Astrocyte of the cerebellum (primary cell): ENCODE results near the gene CUX1.
A peak's percentile ranks its signal among the peaks of the same experiment; 100 is the strongest.

Experiments used
- DNase-seq: peaks from one replicate; pipeline ENCODE4 v3.0.0-alpha.2; 2011; ENCODE audit warnings: low read depth
- H3K4me3 ChIP-seq: 2 replicates; pipeline ENCODE4 v1.5.1; 2011; ENCODE audit warnings: mild to moderate bottlenecking, low read depth, low read length, moderate library complexity
- in situ Hi-C: cut with HindIII; loops from 2 replicates; pipeline ENCODE4 v1.10.0; 2017; ENCODE audit warnings: low sequenced_read_pairs
- TF ChIP-seq, protein P1 (sequence below): IDR thresholded peaks from 2 replicates; pipeline ENCODE4 v1.5.1; 2012; ENCODE audit warnings: low read length, low read depth, moderate library complexity, mild to moderate bottlenecking; ENCODE audit errors: missing control alignments

Gene CUX1

DNA sequence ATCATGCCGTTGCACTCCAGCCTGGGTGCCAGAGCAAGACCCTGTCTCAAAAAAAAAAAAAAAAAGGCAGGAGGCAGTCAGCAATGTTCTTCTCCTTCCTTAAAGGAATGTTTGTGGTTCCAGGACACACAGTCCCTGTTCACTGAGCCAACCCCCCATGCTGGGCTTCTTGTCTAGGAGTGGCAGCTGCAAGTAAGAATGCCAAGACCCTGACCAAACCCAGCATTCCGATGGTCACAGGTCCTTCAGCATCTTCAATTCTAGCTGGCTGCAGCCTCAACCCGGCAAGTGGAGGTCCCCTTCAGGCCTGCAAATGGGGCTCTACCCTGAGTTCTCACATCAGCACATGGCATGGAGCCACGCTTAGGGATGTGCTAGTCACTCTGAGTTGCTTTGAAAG, 38.2 kb upstream of the CUX1 start:
- no peak overlapping the region for H3K4me3 ChIP-seq
- DNase-seq, result peak; percentile 35
- TF ChIP-seq, protein P1, sequence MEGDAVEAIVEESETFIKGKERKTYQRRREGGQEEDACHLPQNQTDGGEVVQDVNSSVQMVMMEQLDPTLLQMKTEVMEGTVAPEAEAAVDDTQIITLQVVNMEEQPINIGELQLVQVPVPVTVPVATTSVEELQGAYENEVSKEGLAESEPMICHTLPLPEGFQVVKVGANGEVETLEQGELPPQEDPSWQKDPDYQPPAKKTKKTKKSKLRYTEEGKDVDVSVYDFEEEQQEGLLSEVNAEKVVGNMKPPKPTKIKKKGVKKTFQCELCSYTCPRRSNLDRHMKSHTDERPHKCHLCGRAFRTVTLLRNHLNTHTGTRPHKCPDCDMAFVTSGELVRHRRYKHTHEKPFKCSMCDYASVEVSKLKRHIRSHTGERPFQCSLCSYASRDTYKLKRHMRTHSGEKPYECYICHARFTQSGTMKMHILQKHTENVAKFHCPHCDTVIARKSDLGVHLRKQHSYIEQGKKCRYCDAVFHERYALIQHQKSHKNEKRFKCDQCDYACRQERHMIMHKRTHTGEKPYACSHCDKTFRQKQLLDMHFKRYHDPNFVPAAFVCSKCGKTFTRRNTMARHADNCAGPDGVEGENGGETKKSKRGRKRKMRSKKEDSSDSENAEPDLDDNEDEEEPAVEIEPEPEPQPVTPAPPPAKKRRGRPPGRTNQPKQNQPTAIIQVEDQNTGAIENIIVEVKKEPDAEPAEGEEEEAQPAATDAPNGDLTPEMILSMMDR, result no peak
- in situ Hi-C loops, result no loop called here

DNA sequence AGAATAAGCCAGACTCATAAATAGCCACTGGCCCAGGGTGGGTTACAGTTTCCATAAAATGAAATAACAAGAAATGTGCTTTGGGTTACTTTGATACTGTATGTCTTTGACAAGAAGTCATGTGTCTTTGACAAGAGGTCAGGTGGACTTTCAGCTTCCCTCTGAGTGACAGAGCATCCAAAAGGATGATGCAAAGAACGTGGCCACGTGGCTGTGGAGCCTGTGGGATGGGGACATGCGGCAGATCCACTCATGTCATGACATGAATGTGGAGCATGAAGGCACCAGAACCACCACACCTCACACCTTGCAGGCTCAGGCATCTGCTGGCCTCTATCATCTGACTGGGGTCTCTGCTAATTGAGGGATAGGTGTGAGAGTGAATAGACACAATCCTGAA, 37.1 kb upstream of the CUX1 start:
- no peak for DNase-seq
- no peak overlapping the region for H3K4me3 ChIP-seq
- TF ChIP-seq, protein P1, result no peak
- in situ Hi-C loops, result no loop called here

DNA sequence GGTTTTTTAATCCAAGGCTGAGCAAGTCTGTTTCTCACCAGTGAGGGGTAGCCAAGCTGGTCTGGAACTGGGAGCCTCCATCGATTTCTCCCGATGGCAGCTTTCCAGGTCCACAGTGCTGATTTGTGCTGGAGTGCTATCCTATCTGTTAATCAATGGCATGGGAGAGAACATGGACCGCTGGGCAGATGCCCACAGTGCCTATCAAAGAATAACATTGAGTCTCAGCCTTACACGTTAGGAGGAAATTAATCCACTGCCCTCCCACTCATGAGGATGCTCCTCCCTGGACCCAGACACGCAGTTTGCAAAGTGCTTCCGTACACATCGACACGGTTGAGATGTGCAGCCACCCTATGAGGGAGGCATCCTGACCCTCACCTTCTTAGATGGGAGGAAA, 36.0 kb upstream of the CUX1 start:
- DNase-seq, result no peak
- in situ Hi-C loops, result no loop called here
- TF ChIP-seq, protein P1, result no peak
- no peak overlapping the region for H3K4me3 ChIP-seq

- DNase-seq, result no peak
- no peak overlapping the region for H3K4me3 ChIP-seq
- TF ChIP-seq, protein P1, result no peak
- in situ Hi-C loops, result no loop called here
These were observed 35.0 kb upstream of the CUX1 start for GRCh38 chr7:101782476-101782875.

- no peak overlapping the region for H3K4me3 ChIP-seq
- in situ Hi-C loops, result no loop called here
- DNase-seq, result no peak
- TF ChIP-seq, protein P1, result no peak
These were observed 34.5 kb upstream of the CUX1 start for GRCh38 chr7:101782896-101783295.

- no peak overlapping the region for H3K4me3 ChIP-seq
- TF ChIP-seq, protein P1, result no peak
- in situ Hi-C loops, result no loop called here
- DNase-seq, result no peak
These were observed 33.8 kb upstream of the CUX1 start for GRCh38 chr7:101783381-101784181.
